ENCODE results near the gene PAEP.

Gene PAEP

DNA sequence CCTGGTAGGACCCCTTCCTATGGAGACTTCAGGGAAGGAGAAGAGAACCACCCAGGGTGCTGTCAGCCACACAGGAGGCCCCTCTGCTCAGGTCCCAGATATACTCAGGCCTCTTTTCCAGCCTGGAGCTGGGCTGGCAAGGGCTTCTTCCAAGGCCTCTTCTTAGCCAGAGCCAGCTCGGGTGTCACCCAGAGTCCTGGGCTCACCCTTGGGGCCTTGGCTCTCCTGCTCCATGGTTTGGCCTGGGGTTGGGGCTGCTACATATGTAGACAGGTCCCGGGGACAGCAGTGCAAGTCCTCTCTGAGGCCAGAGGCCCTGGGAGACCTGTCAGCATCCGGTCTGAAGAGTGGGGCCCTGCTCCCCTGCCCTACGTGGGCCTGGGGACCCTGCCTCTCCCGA is 22.8 kb downstream of the PAEP start:
- ChIA-PET POLR2A (no interaction called here), CTCF (no interaction called here)
- TF ChIP-seq BHLHE40 (IDR thresholded peaks at IDR 0.05; ENCODE audit: borderline replicate concordance) = no peak
- TF ChIP-seq NFRKB (IDR thresholded peaks at IDR 0.05) = no peak
- TF ChIP-seq HDGF (IDR thresholded peaks at IDR 0.05; ENCODE audit: borderline replicate concordance) = no peak
- TF ChIP-seq SP1 (IDR thresholded peaks at IDR 0.05) = no peak
- no peak for TF ChIP-seq FOXM1 (IDR thresholded peaks at IDR 0.05; ENCODE audit: borderline replicate concordance)
- TF ChIP-seq SUZ12 (IDR thresholded peaks at IDR 0.05) = no peak
- TF ChIP-seq L3MBTL2 (conservative IDR thresholded peaks at IDR 0.05) = no peak
- DNase-seq (ENCODE audit: extremely low spot score) = no peak

DNA sequence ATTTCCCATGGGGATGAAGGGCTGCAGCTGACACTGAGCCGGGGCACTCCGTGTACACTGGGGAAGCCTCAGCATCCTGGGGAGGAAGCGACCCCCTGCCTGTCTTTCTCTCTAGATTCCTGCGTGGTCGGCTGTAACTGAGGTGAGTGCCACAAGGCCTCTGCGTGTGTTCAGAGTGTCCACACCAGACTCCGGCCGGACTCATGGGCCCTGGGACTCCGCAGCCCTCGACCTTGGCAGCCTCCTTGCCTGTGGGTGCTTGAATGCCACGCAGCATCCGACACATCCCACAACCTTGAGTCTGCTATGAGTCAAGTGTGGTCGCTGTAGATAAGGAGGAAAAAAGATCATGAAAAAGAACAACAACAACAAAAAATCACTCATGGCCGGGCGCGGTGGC is 23.4 kb downstream of the PAEP start:
- no peak for TF ChIP-seq FOXM1 (IDR thresholded peaks at IDR 0.05; ENCODE audit: borderline replicate concordance)
- TF ChIP-seq LEF1 (IDR thresholded peaks at IDR 0.05; ENCODE audit: borderline replicate concordance) = no peak
- TF ChIP-seq BHLHE40 (IDR thresholded peaks at IDR 0.05; ENCODE audit: borderline replicate concordance) = no peak
- TF ChIP-seq, protein P1, sequence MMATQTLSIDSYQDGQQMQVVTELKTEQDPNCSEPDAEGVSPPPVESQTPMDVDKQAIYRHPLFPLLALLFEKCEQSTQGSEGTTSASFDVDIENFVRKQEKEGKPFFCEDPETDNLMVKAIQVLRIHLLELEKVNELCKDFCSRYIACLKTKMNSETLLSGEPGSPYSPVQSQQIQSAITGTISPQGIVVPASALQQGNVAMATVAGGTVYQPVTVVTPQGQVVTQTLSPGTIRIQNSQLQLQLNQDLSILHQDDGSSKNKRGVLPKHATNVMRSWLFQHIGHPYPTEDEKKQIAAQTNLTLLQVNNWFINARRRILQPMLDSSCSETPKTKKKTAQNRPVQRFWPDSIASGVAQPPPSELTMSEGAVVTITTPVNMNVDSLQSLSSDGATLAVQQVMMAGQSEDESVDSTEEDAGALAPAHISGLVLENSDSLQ (IDR thresholded peaks at IDR 0.05) = no peak
- TF ChIP-seq CTBP1 (IDR thresholded peaks at IDR 0.05; ENCODE audit: borderline replicate concordance) = no peak
- no peak for TF ChIP-seq L3MBTL2 (conservative IDR thresholded peaks at IDR 0.05)
- TF ChIP-seq FOXK2 (IDR thresholded peaks at IDR 0.05) = no peak
- TF ChIP-seq FOXA1 (IDR thresholded peaks at IDR 0.05) = no peak
- TF ChIP-seq SUZ12 (IDR thresholded peaks at IDR 0.05) = no peak
- no peak for TF ChIP-seq HDGF (IDR thresholded peaks at IDR 0.05; ENCODE audit: borderline replicate concordance)
- DNase-seq (ENCODE audit: extremely low spot score) = no peak
- CTCF ChIA-PET = no interaction called here
- POLR2A ChIA-PET = no interaction called here

DNA sequence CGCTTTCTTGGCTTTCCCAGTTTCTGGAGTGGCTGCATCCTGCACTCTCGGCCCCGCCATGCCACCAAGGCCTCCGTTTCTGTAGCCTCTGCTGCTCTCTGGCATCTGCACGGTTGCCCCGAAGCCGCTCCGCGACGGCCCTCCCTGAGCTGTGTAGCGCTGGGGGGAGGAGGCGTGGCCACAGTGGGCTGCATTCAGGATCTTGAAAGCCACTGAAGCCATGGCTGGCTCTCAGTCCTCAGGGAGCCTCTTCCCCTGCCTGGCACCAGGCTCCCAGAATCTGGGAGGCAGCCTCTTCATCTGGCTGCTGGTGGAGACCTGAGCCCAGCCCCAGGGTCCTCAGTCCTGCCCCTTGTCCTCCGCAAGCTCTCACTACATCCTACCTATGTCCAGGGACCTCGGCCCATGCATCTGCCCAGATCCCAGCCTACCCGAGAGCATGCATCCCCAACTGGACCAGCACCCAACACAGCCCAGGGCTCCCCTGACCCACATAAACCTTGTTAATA is 25.1 kb downstream of the PAEP start:
- no peak for DNase-seq (ENCODE audit: extremely low spot score)
- ChIA-PET CTCF (no interaction called here), POLR2A (no interaction called here)
- TF ChIP-seq FOXA1 (IDR thresholded peaks at IDR 0.05) (no peak), SP1 (IDR thresholded peaks at IDR 0.05) (no peak), L3MBTL2 (conservative IDR thresholded peaks at IDR 0.05) (no peak), ARNT (IDR thresholded peaks at IDR 0.05) (no peak), FOXK2 (IDR thresholded peaks at IDR 0.05) (no peak), SUZ12 (IDR thresholded peaks at IDR 0.05) (no peak), TARDBP (IDR thresholded peaks at IDR 0.05) (no peak), LEF1 (IDR thresholded peaks at IDR 0.05; ENCODE audit: borderline replicate concordance) (no peak), HDGF (IDR thresholded peaks at IDR 0.05; ENCODE audit: borderline replicate concordance) (no peak), NFRKB (IDR thresholded peaks at IDR 0.05) (no peak), CTBP1 (IDR thresholded peaks at IDR 0.05; ENCODE audit: borderline replicate concordance) (no peak), FOXM1 (IDR thresholded peaks at IDR 0.05; ENCODE audit: borderline replicate concordance) (no peak), BHLHE40 (IDR thresholded peaks at IDR 0.05; ENCODE audit: borderline replicate concordance) (no peak), ELF4 (IDR thresholded peaks at IDR 0.05) (no peak), ZNF384 (IDR thresholded peaks at IDR 0.05) (no peak)
- TF ChIP-seq, protein P1 (IDR thresholded peaks at IDR 0.05) = no peak

DNA sequence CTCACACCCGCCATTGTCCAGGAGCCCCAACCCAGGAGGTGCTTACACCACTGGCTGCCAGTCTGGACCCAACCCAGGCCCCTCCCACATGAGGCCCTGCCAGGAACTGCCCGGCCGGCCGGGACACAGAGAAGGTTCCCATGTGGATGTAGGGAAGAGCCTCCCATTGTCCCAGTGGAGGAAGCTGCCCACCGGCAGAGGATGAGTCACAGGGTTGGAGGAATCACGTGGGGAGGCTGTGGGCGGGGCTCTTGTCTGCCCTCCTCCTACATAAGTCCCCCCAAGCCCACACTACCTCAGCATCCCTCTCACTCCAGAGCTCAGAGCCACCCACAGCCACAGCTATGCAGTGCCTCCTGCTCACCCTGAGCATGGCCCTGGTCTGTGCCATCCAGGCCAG is 26.1 kb downstream of the PAEP start:
- no peak for DNase-seq (ENCODE audit: extremely low spot score)
- TF ChIP-seq, protein P1 (IDR thresholded peaks at IDR 0.05) = no peak
- no peak for TF ChIP-seq ELF4 (IDR thresholded peaks at IDR 0.05)
- no peak for TF ChIP-seq SUZ12 (IDR thresholded peaks at IDR 0.05)
- no peak for TF ChIP-seq SP1 (IDR thresholded peaks at IDR 0.05)
- TF ChIP-seq ARNT (IDR thresholded peaks at IDR 0.05) = no peak
- TF ChIP-seq CTBP1 (IDR thresholded peaks at IDR 0.05; ENCODE audit: borderline replicate concordance) = no peak
- TF ChIP-seq FOXM1 (IDR thresholded peaks at IDR 0.05; ENCODE audit: borderline replicate concordance) = no peak
- TF ChIP-seq TARDBP (IDR thresholded peaks at IDR 0.05) = no peak
- no peak for TF ChIP-seq L3MBTL2 (conservative IDR thresholded peaks at IDR 0.05)
- TF ChIP-seq BHLHE40 (IDR thresholded peaks at IDR 0.05; ENCODE audit: borderline replicate concordance) = no peak
- no peak for TF ChIP-seq HDGF (IDR thresholded peaks at IDR 0.05; ENCODE audit: borderline replicate concordance)
- no peak for TF ChIP-seq ZNF384 (IDR thresholded peaks at IDR 0.05)
- TF ChIP-seq LEF1 (IDR thresholded peaks at IDR 0.05; ENCODE audit: borderline replicate concordance) = no peak
- no peak for TF ChIP-seq NFRKB (IDR thresholded peaks at IDR 0.05)
- no peak for TF ChIP-seq FOXA1 (IDR thresholded peaks at IDR 0.05)
- no peak for TF ChIP-seq FOXK2 (IDR thresholded peaks at IDR 0.05)
- POLR2A ChIA-PET = no interaction called here
- CTCF ChIA-PET = no interaction called here

DNA sequence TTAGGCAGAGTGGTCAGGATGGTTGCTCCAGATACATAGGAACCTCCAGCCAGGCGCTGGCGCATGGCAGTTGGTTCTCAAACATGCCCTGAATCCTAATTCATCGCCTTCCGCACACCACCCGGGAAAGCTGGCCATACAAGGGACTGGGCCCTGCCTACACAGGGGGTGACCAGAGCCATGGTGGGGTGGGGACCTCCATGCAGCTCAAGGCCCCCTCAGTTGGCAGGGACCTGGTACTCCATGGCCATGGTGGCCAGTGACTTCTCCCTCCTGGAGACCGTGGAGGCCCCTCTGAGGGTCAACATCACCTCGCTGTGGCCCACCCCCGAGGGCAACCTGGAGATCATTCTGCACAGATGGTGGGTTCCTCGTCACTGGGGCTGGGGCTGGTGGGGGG is 26.8 kb downstream of the PAEP start:
- no peak for DNase-seq (ENCODE audit: extremely low spot score)
- ChIA-PET POLR2A (no interaction called here), CTCF (no interaction called here)
- TF ChIP-seq LEF1 (IDR thresholded peaks at IDR 0.05; ENCODE audit: borderline replicate concordance) (no peak), HDGF (IDR thresholded peaks at IDR 0.05; ENCODE audit: borderline replicate concordance) (no peak), FOXK2 (IDR thresholded peaks at IDR 0.05) (no peak), SP1 (IDR thresholded peaks at IDR 0.05) (no peak), TARDBP (IDR thresholded peaks at IDR 0.05) (no peak), ARNT (IDR thresholded peaks at IDR 0.05) (no peak), FOXA1 (IDR thresholded peaks at IDR 0.05) (no peak), SUZ12 (IDR thresholded peaks at IDR 0.05) (no peak), NFRKB (IDR thresholded peaks at IDR 0.05) (no peak), FOXM1 (IDR thresholded peaks at IDR 0.05; ENCODE audit: borderline replicate concordance) (no peak), CTBP1 (IDR thresholded peaks at IDR 0.05; ENCODE audit: borderline replicate concordance) (no peak), ZNF384 (IDR thresholded peaks at IDR 0.05) (no peak), BHLHE40 (IDR thresholded peaks at IDR 0.05; ENCODE audit: borderline replicate concordance) (no peak)
- TF ChIP-seq, protein P1 (IDR thresholded peaks at IDR 0.05) = no peak

Data from HEK293T (cell line).